ENCODE data around the gene HHEX.

GRCh38 chr10:92714872-92715271, 25.1 kb downstream of the HHEX start:
- TF ChIP-seq POLR2AphosphoS5 (IDR thresholded peaks at IDR 0.05) (no peak), CTCF (IDR thresholded peaks at IDR 0.05) (no peak), EP300 (IDR thresholded peaks at IDR 0.05) (no peak)
